ENCODE measurements around the gene SDR42E1.
A peak's percentile ranks its signal among the peaks of the same experiment; 100 is the strongest.
"Not testable (repeated sequence)": the region's sequence is repeated elsewhere in the genome, so short reads cannot be mapped to it uniquely, and the experiment has no call there.

The SDR42E1 gene

GRCh38 chr16:82040296-82040695, 29.0 kb upstream of the SDR42E1 start:
- FAIRE-seq (no peak), DNase-seq (ENCODE audit: extremely low spot score, insufficient read length, low read depth) (no peak)

DNA sequence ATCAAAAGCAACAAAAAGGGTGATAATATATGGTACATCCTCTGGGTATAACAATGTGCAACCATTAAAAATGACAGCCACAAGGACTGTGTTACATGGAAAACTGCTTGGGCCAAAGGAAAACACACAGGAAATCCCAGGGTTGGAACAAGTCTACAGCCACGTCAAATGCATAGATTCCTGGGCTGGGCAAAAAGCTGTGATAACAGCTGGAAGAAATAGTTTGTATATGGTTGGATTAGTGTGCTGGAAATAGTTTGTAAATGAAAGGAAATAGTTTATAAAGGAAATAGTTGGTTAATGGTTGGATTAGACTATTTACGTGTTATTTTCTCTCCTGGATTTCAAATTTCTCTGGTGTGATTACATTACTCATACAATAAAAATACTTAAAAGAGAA, 26.4 kb upstream of the SDR42E1 start:
- DNase-seq (ENCODE audit: extremely low spot score, insufficient read length, low read depth) = no peak
- FAIRE-seq = no peak

DNA sequence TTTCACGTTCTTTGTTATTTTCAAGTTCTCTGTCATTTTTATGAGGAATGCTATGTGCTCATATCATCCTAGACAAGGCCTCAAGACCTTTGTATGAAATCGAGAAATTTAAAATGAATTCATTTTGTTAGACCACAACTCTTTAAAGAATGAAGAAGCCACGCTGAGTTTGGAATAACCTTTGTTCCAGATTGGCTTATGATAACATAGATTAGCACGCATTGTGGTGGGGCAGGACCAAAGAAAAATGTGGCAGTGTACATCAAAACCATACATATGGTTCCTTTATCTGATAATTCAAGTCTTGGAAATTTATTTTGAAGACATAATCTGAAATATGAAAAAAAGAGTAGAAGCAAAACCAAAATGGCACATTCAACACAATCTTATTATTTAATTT, 26.0 kb upstream of the SDR42E1 start:
- FAIRE-seq = no peak
- DNase-seq (ENCODE audit: extremely low spot score, insufficient read length, low read depth) = no peak

GRCh38 chr16:82034981-82035612, 23.8 kb upstream of the SDR42E1 start, which contains the start of gene HSD17B2:
HSD17B2 (plus strand) TSS chr16:82035253; CDS start chr16:82035425, 172 bp downstream.
- no peak for FAIRE-seq
- no peak for DNase-seq (ENCODE audit: extremely low spot score, insufficient read length, low read depth)

DNA sequence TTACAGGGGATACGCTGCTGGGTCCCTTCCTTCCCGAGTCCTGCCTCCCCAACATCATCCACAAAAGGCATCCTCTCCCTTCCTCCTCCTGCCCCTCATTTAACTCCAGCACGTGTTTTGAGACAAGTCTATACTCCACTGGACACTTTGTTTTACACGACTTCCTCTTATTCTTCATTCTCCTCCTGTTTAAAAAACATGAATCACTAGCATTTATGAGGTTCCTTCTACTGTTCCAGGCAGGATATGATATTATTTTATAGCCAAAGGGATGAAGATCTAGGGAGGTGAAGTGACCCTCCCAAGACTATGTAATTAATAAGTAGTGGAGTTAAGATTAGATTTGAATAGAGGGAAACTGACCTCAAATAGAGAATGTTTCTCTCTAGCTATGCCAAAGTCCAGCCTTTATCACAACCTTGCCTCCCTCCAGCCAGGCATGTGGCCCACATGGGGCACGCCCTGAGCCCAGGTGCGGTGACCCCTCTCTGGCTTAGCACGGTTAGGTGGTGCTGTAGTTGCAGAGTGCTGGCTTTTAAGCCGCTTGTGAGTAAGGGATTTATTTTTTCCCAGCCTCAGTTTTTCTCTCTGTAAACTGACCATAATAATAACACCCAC, 22.5 kb upstream of the SDR42E1 start:
- FAIRE-seq (no peak), DNase-seq (ENCODE audit: extremely low spot score, insufficient read length, low read depth) (no peak)

- DNase-seq (ENCODE audit: extremely low spot score, insufficient read length, low read depth) = no peak
Measured at GRCh38 chr16:82033006-82033405, 21.7 kb upstream of the SDR42E1 start.

GRCh38 chr16:82031116-82032084, 20.1 kb upstream of the SDR42E1 start:
- peak; percentile 7 for DNase-seq (ENCODE audit: extremely low spot score, insufficient read length, low read depth)
- no peak for FAIRE-seq

More at GRCh38 chr16:82033006-82033405, 21.7 kb upstream of the SDR42E1 start:
- no peak for FAIRE-seq

DNA sequence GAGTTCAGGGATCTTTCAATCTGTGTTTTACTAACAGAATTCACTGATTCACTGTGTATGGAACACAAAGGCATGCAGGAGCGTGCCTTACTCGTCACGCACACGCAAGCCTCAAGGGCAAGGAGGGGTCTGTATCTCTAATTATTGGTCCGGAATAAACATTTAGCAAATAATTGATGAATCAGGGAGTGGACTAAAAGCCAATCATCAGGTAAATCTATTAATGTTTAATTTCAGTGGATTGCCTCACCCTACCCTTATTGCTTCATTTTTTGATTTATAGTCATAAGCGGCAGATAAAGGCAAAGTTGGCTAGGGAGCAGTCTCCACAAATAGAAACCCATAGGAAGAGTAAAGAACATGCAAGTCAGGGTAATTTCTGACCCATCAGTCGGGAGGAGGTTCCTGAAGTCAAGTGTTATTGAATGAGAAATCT, 16.4 kb upstream of the SDR42E1 start:
- no peak for FAIRE-seq

DNA sequence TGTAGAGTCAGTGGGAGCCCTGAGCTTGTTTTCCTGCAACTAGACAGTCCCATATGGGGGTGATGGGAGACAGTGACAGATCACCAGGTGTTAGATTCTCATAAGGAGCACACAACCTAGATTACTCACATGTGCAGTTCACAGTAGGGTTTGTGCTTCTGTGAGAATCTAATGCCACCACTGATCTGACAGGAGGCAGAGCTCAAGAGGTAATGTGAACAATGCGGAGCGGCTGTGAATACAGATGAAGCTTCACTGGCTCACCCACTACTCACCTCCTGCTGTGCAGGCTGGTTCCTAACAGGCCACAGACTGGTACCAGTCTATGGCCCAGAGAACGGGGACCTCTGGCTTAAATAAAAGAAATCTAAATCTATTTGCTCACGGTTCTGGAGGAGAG, 13.6 kb upstream of the SDR42E1 start:
- DNase-seq (ENCODE audit: extremely low spot score, insufficient read length, low read depth) (no peak), FAIRE-seq (no peak)

More for the DNA sequence above, 16.4 kb upstream of the SDR42E1 start:
- no peak for DNase-seq (ENCODE audit: extremely low spot score, insufficient read length, low read depth)

DNA sequence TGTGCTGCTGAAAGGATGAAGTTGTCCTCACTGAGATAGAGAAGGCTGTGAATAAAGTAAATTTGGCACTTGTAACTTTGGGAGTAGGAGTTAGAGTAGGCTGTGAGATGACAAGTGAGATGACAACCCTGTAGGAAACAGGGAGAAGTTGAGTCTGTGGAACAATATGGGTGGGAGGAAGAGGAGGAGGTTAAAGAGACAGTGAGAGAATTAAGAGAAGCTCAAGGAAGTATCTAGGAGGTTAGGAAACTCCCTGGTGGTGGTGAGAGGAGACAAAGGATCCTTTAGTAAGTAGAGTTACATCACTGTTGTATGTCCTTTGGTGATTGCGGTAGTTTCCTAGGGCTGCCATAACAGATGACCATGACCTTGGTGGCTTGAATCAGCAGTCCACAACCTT, 13.0 kb upstream of the SDR42E1 start:
- no peak for DNase-seq (ENCODE audit: extremely low spot score, insufficient read length, low read depth)
- no peak for FAIRE-seq

- FAIRE-seq (no peak), DNase-seq (ENCODE audit: extremely low spot score, insufficient read length, low read depth) (no peak)
Measured at GRCh38 chr16:82023206-82023605, 11.9 kb upstream of the SDR42E1 start.

- no peak for FAIRE-seq
- no peak for DNase-seq (ENCODE audit: extremely low spot score, insufficient read length, low read depth)
Measured at GRCh38 chr16:82020051-82020450, 8.8 kb upstream of the SDR42E1 start.

GRCh38 chr16:82019535-82019934, 8.3 kb upstream of the SDR42E1 start:
- DNase-seq (ENCODE audit: extremely low spot score, insufficient read length, low read depth) (no peak), FAIRE-seq (no peak)

DNA sequence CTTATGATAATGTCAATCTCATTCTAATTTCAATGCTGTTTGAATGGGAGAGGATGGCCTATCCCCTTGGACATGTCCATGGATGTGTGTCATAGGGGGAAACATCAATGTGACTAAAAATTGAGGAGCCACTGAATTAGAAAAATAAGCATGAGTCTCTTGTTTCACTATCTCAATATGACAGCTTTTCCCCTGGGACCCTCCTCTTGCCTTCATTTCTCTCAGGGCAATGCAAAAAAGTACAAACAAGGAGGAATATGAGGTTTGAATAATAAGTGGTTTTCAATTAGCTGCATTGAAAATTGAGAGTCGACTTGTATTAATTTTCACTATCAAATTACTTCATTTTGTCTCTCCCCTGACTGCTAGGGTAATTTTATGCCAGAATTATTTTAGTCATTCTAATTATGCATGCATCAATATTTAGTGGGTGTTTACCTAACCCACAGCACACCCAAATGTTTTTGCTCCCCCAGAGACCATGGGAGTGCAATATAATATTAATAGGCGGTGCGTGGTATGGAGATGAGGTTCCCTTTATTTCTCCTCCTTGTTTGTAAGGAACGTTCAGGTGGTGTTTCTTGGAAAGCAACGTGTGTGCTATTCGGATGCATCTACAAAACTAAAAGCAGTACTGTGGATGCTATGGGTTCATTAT, 6.8 kb upstream of the SDR42E1 start:
- FAIRE-seq (no peak), DNase-seq (ENCODE audit: extremely low spot score, insufficient read length, low read depth) (no peak)

- DNase-seq (ENCODE audit: extremely low spot score, insufficient read length, low read depth) = no peak
- FAIRE-seq = no peak
Measured at GRCh38 chr16:82016964-82017363, 5.7 kb upstream of the SDR42E1 start.

DNA sequence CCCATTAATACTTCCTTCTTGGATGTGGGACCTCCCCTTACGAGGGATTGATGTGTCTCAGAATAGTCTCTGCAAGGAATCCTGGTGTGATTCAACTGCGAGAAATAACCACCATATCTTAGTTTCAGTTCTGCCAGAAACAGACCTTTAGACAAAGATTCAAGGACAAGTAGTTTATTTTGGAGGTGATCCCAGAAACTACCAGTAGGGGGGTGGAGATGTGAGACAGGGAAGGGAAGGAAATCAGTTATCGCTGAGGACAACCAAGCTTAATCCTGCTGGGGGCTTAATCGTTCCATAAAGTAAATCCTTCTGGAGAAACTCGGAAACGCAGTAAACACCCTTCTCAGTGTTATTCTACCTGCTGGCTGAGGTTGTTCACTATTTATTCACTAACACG, 5.0 kb upstream of the SDR42E1 start:
- DNase-seq (ENCODE audit: extremely low spot score, insufficient read length, low read depth) = no peak

GRCh38 chr16:82013139-82013538, 1.9 kb upstream of the SDR42E1 start:
- no peak for DNase-seq (ENCODE audit: extremely low spot score, insufficient read length, low read depth)

More for the DNA sequence above, 5.0 kb upstream of the SDR42E1 start:
- FAIRE-seq = no peak

GRCh38 chr16:82010649-82011048, 621 bp downstream of the SDR42E1 start:
- FAIRE-seq (no peak), DNase-seq (ENCODE audit: extremely low spot score, insufficient read length, low read depth) (no peak)

More at GRCh38 chr16:82013139-82013538, 1.9 kb upstream of the SDR42E1 start:
- no peak for FAIRE-seq

DNA sequence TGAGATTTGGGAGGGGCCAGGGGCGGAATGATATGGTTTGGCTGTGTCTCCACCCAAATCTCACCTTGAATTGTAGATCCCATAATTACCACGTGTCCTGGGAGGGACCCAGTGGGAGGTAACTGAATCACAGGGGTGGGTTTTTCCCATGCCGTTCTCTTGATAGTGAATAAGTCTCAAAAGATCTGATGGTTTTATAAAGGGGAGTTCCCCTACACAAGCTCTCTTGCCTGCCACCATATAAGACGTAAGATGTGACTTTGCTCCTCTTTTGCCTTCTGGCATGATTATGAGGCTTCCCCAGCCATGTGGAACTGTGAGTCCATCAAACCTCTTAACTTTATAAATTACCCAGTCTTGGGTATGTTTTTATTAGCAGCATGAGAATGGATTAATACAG, 1.5 kb downstream of the SDR42E1 start:
- not testable (repeated sequence) for FAIRE-seq; DNase-seq (ENCODE audit: extremely low spot score, insufficient read length, low read depth)

- FAIRE-seq (no peak), DNase-seq (ENCODE audit: extremely low spot score, insufficient read length, low read depth) (no peak)
Measured at GRCh38 chr16:82008957-82009592, 2.2 kb downstream of the SDR42E1 start.

Measured in GM18507 (cell line).